H1 (cell line): ENCODE data around the gene DYNC1H1. TPM values are rescaled to one million over a fixed set of nuclear protein-coding genes. Genes with fewer than 3 reads are reported as not detected.

Source experiments
- CTCF ChIA-PET: fragments of 300-600 bp; sonication (Branson Sonifier 250); formaldehyde crosslinking; loops from one replicate; lab custom pipeline; 2021; ENCODE audit not compliant: partially characterized antibody; lab: Charles Lee
- POLR2A ChIA-PET: fragments of 300-600 bp; sonication (Branson Sonifier 250); formaldehyde crosslinking; loops from one replicate; lab custom pipeline; 2021; ENCODE audit warnings: inconsistent platforms; ENCODE audit not compliant: partially characterized antibody; lab: Charles Lee
- DNase-seq, 2 experiments: peaks; one replicate each; pipeline versions ENCODE4 v3.0.0 to v3.0.0-alpha.2; 2010 to 2022; ENCODE audit warnings: low spot score in 2 of 2, low read depth in 1 of 2, mixed read lengths in 1 of 2
- FAIRE-seq: peaks from 2 replicates; lab custom pipeline; 2011; peaks lifted over from hg19 to GRCh38; lab: Jason Lieb, UNC
- H2AFZ ChIP-seq: 2 replicates; pipeline ENCODE4 v1.8.1; 2012; ENCODE audit warnings: low read length, inconsistent platforms
- H2AK5ac ChIP-seq: 2 replicates; pipeline ENCODE4 v1.6.1; 2013; ENCODE audit warnings: low read depth, low read length
- H2BK120ac ChIP-seq: replicated peaks from 2 replicates; pipeline ENCODE3; 2013; ENCODE audit warnings: low read depth, low read length, inconsistent platforms
- H2BK12ac ChIP-seq: 2 replicates; pipeline ENCODE4 v1.6.1; 2013; ENCODE audit warnings: low read depth, low read length
- H2BK15ac ChIP-seq: 2 replicates; pipeline ENCODE4 v1.6.1; 2013; ENCODE audit warnings: low read length
- H2BK20ac ChIP-seq: 2 replicates; pipeline ENCODE4 v1.6.1; 2013; ENCODE audit warnings: low read length
- H2BK5ac ChIP-seq: 2 replicates; pipeline ENCODE4 v1.6.1; 2013; ENCODE audit warnings: low read depth, low read length
- H3K14ac ChIP-seq: 2 replicates; pipeline ENCODE4 v1.6.1; 2013; ENCODE audit warnings: inconsistent platforms; ENCODE audit not compliant: insufficient read length
- H3K18ac ChIP-seq: 2 replicates; pipeline ENCODE4 v1.6.1; 2013; ENCODE audit warnings: low read length; ENCODE audit errors: extremely low read depth
- H3K23ac ChIP-seq: 2 replicates; pipeline ENCODE4 v1.6.1; 2013; ENCODE audit warnings: inconsistent platforms; ENCODE audit not compliant: insufficient read length
- H3K23me2 ChIP-seq: 2 replicates; pipeline ENCODE4 v1.6.1; 2013; ENCODE audit warnings: low read depth, low read length
- H3K27ac ChIP-seq: 2 replicates; pipeline ENCODE4 v1.6.1; 2011; ENCODE audit warnings: low read depth, low read length, inconsistent platforms
- H3K27me3 ChIP-seq, 4 experiments: replicated peaks in 1 of 4; 1 replicate in 1 of 4; 2 replicates in 3 of 4; pipeline versions ENCODE4 v1.6.1 to v1.8.1; 2011 to 2013; ENCODE audit warnings: low read length in 3 of 4, mild to moderate bottlenecking in 3 of 4, inconsistent platforms in 2 of 4, mixed read lengths in 2 of 4, moderate library complexity in 1 of 4; ENCODE audit not compliant: control insufficient read depth in 3 of 4, insufficient read depth in 3 of 4; ENCODE audit errors: extremely low read depth in 1 of 4
- H3K36me3 ChIP-seq, 4 experiments: 2 replicates each; pipeline versions ENCODE4 v1.6.1 to v1.8.1; 2011 to 2013; ENCODE audit warnings: mild to moderate bottlenecking in 4 of 4, low read length in 3 of 4, moderate library complexity in 2 of 4, control low read depth in 1 of 4, inconsistent platforms in 1 of 4; ENCODE audit not compliant: insufficient read depth in 4 of 4, control insufficient read depth in 2 of 4
- H3K4ac ChIP-seq: replicated peaks from 2 replicates; pipeline ENCODE3; 2013; ENCODE audit warnings: low read length, low read depth, mixed read lengths, inconsistent platforms; ENCODE audit not compliant: insufficient read length
- H3K4me1 ChIP-seq, 4 experiments: replicated peaks in 1 of 4; 1 replicate in 1 of 4; 2 replicates in 3 of 4; pipeline versions ENCODE4 v1.6.1 to v1.8.1; 2011 to 2013; ENCODE audit warnings: low read length in 3 of 4, inconsistent platforms in 2 of 4, mixed read lengths in 1 of 4; ENCODE audit not compliant: insufficient read depth in 4 of 4, control insufficient read depth in 3 of 4
- H3K4me2 ChIP-seq, 2 experiments: 2 replicates each; pipeline versions ENCODE4 v1.6.1 to v1.8.1; 2011 to 2013; ENCODE audit warnings: low read depth in 2 of 2, low read length in 2 of 2, control low read depth in 1 of 2, inconsistent platforms in 1 of 2, mild to moderate bottlenecking in 1 of 2; ENCODE audit not compliant: insufficient read depth in 1 of 2
- H3K4me3 ChIP-seq, 4 experiments: fragments of 200-600, 300-600 bp in 1 of 4; sonication (generic), shearing (Covaris generic), sonication (Bioruptor Twin) in 1 of 4; 2 replicates each; pipeline versions ENCODE4 v1.5.1 to v1.8.1; 2011 to 2016; ENCODE audit warnings: low read length in 4 of 4, low read depth in 3 of 4, control low read depth in 2 of 4, inconsistent platforms in 2 of 4, mild to moderate bottlenecking in 2 of 4, mixed read lengths in 1 of 4, moderate library complexity in 1 of 4; ENCODE audit not compliant: insufficient read depth in 2 of 4; ENCODE audit errors: extremely low read depth in 1 of 4
- H3K56ac ChIP-seq: replicated peaks from 2 replicates; pipeline ENCODE3; 2013; ENCODE audit warnings: low read depth, mild to moderate bottlenecking, mixed read lengths, low read length, inconsistent platforms; ENCODE audit not compliant: insufficient read length
- H3K79me1 ChIP-seq: 2 replicates; pipeline ENCODE4 v1.6.1; 2013; ENCODE audit warnings: low read depth, low read length, control low read depth
- H3K79me2 ChIP-seq, 2 experiments: 2 replicates each; pipeline versions ENCODE4 v1.6.1 to v1.8.1; 2012 to 2013; ENCODE audit warnings: low read length in 2 of 2, mild to moderate bottlenecking in 2 of 2, inconsistent platforms in 1 of 2; ENCODE audit not compliant: insufficient read depth in 2 of 2, control insufficient read depth in 1 of 2
- H3K9ac ChIP-seq, 4 experiments: replicated peaks in 1 of 4; 1 replicate in 1 of 4; 2 replicates in 3 of 4; pipeline versions ENCODE4 v1.6.1 to v1.8.1; 2011 to 2013; ENCODE audit warnings: low read depth in 3 of 4, low read length in 3 of 4, control low read depth in 2 of 4, mild to moderate bottlenecking in 2 of 4, moderate library complexity in 2 of 4, inconsistent platforms in 1 of 4; ENCODE audit errors: extremely low read depth in 1 of 4
- H3K9me3 ChIP-seq, 2 experiments: 2 replicates each; pipeline versions ENCODE4 v1.6.1 to v1.8.1; 2012 to 2013; ENCODE audit warnings: mild to moderate bottlenecking in 2 of 2, moderate library complexity in 2 of 2, control low read depth in 1 of 2, inconsistent platforms in 1 of 2, low read depth in 1 of 2, low read length in 1 of 2, mixed read lengths in 1 of 2; ENCODE audit not compliant: insufficient read depth in 2 of 2
- H4K20me1 ChIP-seq, 2 experiments: replicated peaks in 1 of 2; 2 replicates each; pipeline versions ENCODE3 to v1.8.1; 2011 to 2013; ENCODE audit warnings: inconsistent platforms in 2 of 2, low read length in 2 of 2, mild to moderate bottlenecking in 1 of 2; ENCODE audit not compliant: insufficient read depth in 2 of 2, control insufficient read depth in 1 of 2
- H4K5ac ChIP-seq: 2 replicates; pipeline ENCODE4 v1.6.1; 2013; ENCODE audit warnings: low read length, low read depth, mixed read lengths, inconsistent platforms; ENCODE audit not compliant: insufficient read length
- H4K8ac ChIP-seq: 2 replicates; pipeline ENCODE4 v1.8.0; 2013; ENCODE audit warnings: mild to moderate bottlenecking, moderate library complexity, low read length, inconsistent platforms; ENCODE audit not compliant: insufficient read depth; ENCODE audit errors: extremely low read depth
- H4K91ac ChIP-seq: replicated peaks from 2 replicates; pipeline ENCODE3; 2013; ENCODE audit warnings: low read length, mixed read lengths, inconsistent platforms; ENCODE audit not compliant: insufficient read length
- CEBPB ChIP-seq: IDR thresholded peaks from 2 replicates; pipeline ENCODE4 v1.6.1; 2012; ENCODE audit warnings: low read depth, low read length
- EZH2 ChIP-seq: fragments of 200-600 bp; sonication (generic); IDR thresholded peaks from 2 replicates; pipeline ENCODE4 v1.7.1; 2012; ENCODE audit warnings: low read depth, mild to moderate bottlenecking, moderate library complexity, low read length, inconsistent platforms; ENCODE audit not compliant: severe bottlenecking
- HDAC6 ChIP-seq: IDR thresholded peaks from one replicate; pipeline ENCODE4 v1.7.1; 2012; ENCODE audit warnings: low read depth, mild to moderate bottlenecking, inconsistent platforms, low read length, moderate library complexity
- POLR2A ChIP-seq, 2 experiments: IDR thresholded peaks; 1 replicate in 1 of 2; 2 replicates in 1 of 2; pipeline ENCODE4 v1.6.1; 2011; ENCODE audit warnings: low read depth in 2 of 2, low read length in 2 of 2, mild to moderate bottlenecking in 2 of 2; ENCODE audit errors: control extremely low read depth in 1 of 2
- POU5F1 ChIP-seq: IDR thresholded peaks from 2 replicates; pipeline ENCODE4 v1.6.1; 2011; ENCODE audit warnings: low read depth, mild to moderate bottlenecking, low read length, moderate library complexity
- TAF1 ChIP-seq: IDR thresholded peaks from 2 replicates; pipeline ENCODE4 v1.6.1; 2011; ENCODE audit warnings: mild to moderate bottlenecking, low read depth, low read length
- TAF7 ChIP-seq: optimal IDR thresholded peaks from 2 replicates; pipeline ENCODE3; 2011; ENCODE audit warnings: low read depth, mild to moderate bottlenecking, inconsistent platforms, low read length, moderate library complexity, borderline replicate concordance
- YY1 ChIP-seq: IDR thresholded peaks from 2 replicates; pipeline ENCODE4 v1.6.1; 2011; ENCODE audit warnings: low read depth, mild to moderate bottlenecking, low read length
- WGBS, 2 experiments: shearing (Covaris generic) in 1 of 2; methylation state at CpG; one replicate each; pipeline versions ENCODE4 v1.1.6 to v1.1.7; 2013 to 2015; ENCODE audit warnings: low lambda C conversion rate in 2 of 2, mixed read lengths in 2 of 2, inconsistent platforms in 1 of 2, low coverage in 1 of 2, missing lambda C conversion rate in 1 of 2; ENCODE audit not compliant: insufficient replicate concordance in 2 of 2, insufficient coverage in 1 of 2, insufficient read length in 1 of 2; ENCODE audit errors: extremely low coverage in 1 of 2, missing lambda C conversion rate in 1 of 2; 5-methylcytosine and 5-hydroxymethylcytosine counted together
- polyA plus RNA-seq, 7 experiments: library from polyadenylated mRNA; depleted of rRNA in 3 of 7; stranded (reverse) in 5 of 7; unstranded in 2 of 7; fragments of >200 nt in 5 of 7; fragments of 200-250 nt in 2 of 7; gene quantifications; 1 replicate in 5 of 7; 2 replicates in 1 of 7; 4 replicates in 1 of 7; pipeline versions ENCODE4 v1.2.1 to v1.2.3, GENCODE V29; 2011 to 2013; ENCODE audit warnings: missing spikeins in 2 of 7, mixed read lengths in 2 of 7
- total RNA-seq: library from RNA; stranded (reverse); fragmentation: NEBNext Ultra II Directional; extraction: Animal tissue kit (Norgen Biotek cat#: 25700); gene quantifications from 2 replicates; pipeline ENCODE4 v1.2.1, GENCODE V29; 2021
- TF ChIP-seq, protein P1 (sequence below): IDR thresholded peaks from 2 replicates; pipeline ENCODE4 v1.6.1; 2012; ENCODE audit warnings: inconsistent platforms
- TF ChIP-seq, protein P2 (sequence below): IDR thresholded peaks from 2 replicates; pipeline ENCODE4 v1.6.1; 2011; ENCODE audit warnings: low read length, improper control_type of control experiment

The DYNC1H1 gene
- total and polyA plus RNA-seq, 2 of the 8 experiments (the other 6 are each of a cell fraction or from before 2014, with no cell fraction given): 238 to 387 TPM

DNA sequence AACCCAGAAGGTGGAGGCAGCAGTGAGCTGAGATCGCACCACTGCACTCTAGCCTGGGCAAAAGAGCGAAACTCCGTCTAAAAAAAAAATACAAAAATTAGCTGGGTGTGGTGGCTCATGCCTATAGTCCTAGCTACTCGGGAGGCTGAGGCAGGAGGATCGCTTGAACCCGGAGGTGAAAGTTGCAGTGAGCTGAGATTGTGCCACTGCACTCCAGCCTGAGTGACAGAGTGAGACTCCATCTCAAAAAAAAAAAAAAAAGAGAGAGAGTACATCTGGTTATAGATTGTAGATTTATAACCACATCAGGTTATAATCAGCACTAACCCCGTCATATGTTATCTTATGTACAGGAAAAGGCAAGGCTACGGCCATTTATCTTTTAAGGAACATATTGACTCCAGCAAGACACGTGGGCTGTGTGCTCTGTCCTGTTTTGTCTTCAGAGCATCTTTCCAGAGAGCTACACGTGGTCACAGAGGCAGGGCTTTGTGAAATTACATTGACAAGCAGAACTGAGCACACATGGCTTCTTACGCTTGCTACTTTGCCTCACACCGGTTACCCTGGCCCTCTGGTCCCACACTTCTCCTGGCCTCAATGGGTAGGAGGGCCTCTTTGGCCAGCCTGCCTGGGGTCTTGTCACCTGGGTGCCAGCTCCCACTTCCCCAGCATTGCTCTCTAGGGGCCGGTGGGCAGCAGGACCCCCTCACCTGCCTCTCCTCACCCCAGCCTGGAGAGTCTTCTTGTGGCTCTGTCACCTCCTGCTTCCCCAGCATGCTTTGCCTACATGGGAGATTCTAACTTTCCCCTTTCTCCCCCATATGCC lies 6.8 kb upstream of the DYNC1H1 start:
- H2AK5ac ChIP-seq: no peak overlapping the region
- no peak overlapping the region for H3K56ac ChIP-seq
- H4K8ac ChIP-seq: no peak overlapping the region
- FAIRE-seq (no peak), DNase-seq (no peak)
- POLR2A ChIA-PET: interaction anchor here (0.6 to 1.4 kb wide), 2 partner anchors 9 kb away, joined by 3 to 5 read pairs; no protein-coding TSS in a partner anchor
- no peaks in the 10 kb centered on the region for H3K36me3 ChIP-seq
- H3K14ac ChIP-seq: no peak overlapping the region
- no peaks in the 10 kb centered on the region for H3K79me2 ChIP-seq
- H3K4me3 ChIP-seq: no peak overlapping the region
- H4K91ac ChIP-seq: no peak overlapping the region
- no peak overlapping the region for H4K5ac ChIP-seq
- H3K9me3 ChIP-seq: no peaks in the 10 kb centered on the region
- no peak overlapping the region for H3K23ac ChIP-seq
- H3K23me2 ChIP-seq: no peaks in the 10 kb centered on the region
- H3K4me1 ChIP-seq: peaks cover 0 to 3% (median 0%) of the 10 kb centered on the region in 4 experiments; a peak in 1 of 7 replicates
- H2BK120ac ChIP-seq: no peak overlapping the region
- no peak overlapping the region for H2BK15ac ChIP-seq
- WGBS, 2 experiments: 86% methylated on average over 13 of the region's 13 CpGs; no CpG with 5 or more reads in 1 of the 2 experiments
- peaks cover 4 to 16% (median 10%) of the 10 kb centered on the region in 4 experiments for H3K27me3 ChIP-seq
- no peaks in the 10 kb centered on the region for H4K20me1 ChIP-seq
- no peak overlapping the region for H3K9ac ChIP-seq
- no peak overlapping the region for H2BK5ac ChIP-seq
- H3K4ac ChIP-seq: no peak overlapping the region
- no peak overlapping the region for H2BK12ac ChIP-seq
- H2BK20ac ChIP-seq: no peak overlapping the region
- H3K79me1 ChIP-seq: no peaks in the 10 kb centered on the region
- CTCF ChIA-PET: interaction anchor here (0.6 to 2.3 kb wide), 4 partner anchors 13 to 187 kb away, joined by 3 to 8 read pairs (median 4); no protein-coding TSS in a partner anchor
- no peak overlapping the region for H3K27ac ChIP-seq
- H2AFZ ChIP-seq: no peak overlapping the region
- no peak overlapping the region for H3K18ac ChIP-seq
- H3K4me2 ChIP-seq: no peak overlapping the region
- TF ChIP-seq TAF1 (no peak), TAF7 (no peak), POLR2A (IDR thresholded peaks at IDR 0.05; ENCODE audit: control extremely low read depth in 1 of 2, low read depth in 2 of 2, low read length in 2 of 2) (no peak), CEBPB (no peak), POU5F1 (no peak), EZH2 (no peak), YY1 (no peak), HDAC6 (no peak)
- TF ChIP-seq, protein P1, sequence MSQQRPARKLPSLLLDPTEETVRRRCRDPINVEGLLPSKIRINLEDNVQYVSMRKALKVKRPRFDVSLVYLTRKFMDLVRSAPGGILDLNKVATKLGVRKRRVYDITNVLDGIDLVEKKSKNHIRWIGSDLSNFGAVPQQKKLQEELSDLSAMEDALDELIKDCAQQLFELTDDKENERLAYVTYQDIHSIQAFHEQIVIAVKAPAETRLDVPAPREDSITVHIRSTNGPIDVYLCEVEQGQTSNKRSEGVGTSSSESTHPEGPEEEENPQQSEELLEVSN: no peak
- TF ChIP-seq, protein P2, sequence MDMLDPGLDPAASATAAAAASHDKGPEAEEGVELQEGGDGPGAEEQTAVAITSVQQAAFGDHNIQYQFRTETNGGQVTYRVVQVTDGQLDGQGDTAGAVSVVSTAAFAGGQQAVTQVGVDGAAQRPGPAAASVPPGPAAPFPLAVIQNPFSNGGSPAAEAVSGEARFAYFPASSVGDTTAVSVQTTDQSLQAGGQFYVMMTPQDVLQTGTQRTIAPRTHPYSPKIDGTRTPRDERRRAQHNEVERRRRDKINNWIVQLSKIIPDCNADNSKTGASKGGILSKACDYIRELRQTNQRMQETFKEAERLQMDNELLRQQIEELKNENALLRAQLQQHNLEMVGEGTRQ: no peak
